Measurements from ENCODE around the gene KIN.

The KIN gene

GRCh38 chr10:7710446-7710845 is 77.3 kb downstream of the KIN start:
- CTCF ChIA-PET, result no interaction called here
- no peaks in the 10 kb centered on the region for H3K4me1 ChIP-seq (ENCODE audit: control insufficient read depth, insufficient read depth, low read length)
- POLR2A ChIA-PET, result no interaction called here

GRCh38 chr10:7708832-7709231 is 79.0 kb downstream of the KIN start:
- Histone ChIP-seq H3K4me1 (ENCODE audit: control insufficient read depth, insufficient read depth, low read length) (no peaks in the 10 kb centered on the region), H3K4me3 (ENCODE audit: low read depth, low read length) (no peak overlapping the region), H3K27ac (ENCODE audit: extremely low read depth, low read depth, low read length) (no peak overlapping the region), H3K36me3 (ENCODE audit: control insufficient read depth in 2 of 2, insufficient read depth in 1 of 2, low read length in 2 of 2) (no peaks in the 10 kb centered on the region), H3K9me3 (ENCODE audit: control insufficient read depth, insufficient read depth, low read depth, low read length) (no peaks in the 10 kb centered on the region)
- TF ChIP-seq GLI2 (tag by site-specific recombination; IDR thresholded peaks at IDR 0.05; ENCODE audit: borderline replicate concordance, low read depth) (no peak), HOXA7 (CRISPR knock-in tag; IDR thresholded peaks at IDR 0.05; ENCODE audit: borderline replicate concordance) (no peak), ZNF596 (tag by site-specific recombination; IDR thresholded peaks at IDR 0.05) (no peak), YY1 (tag by site-specific recombination; IDR thresholded peaks at IDR 0.05) (no peak), ZNF501 (tag by site-specific recombination; IDR thresholded peaks at IDR 0.05) (no peak), ZNF146 (tag by site-specific recombination; IDR thresholded peaks at IDR 0.05) (no peak), PATZ1 (tag by site-specific recombination; IDR thresholded peaks at IDR 0.05) (no peak), ZNF529 (tag by site-specific recombination; IDR thresholded peaks at IDR 0.05; ENCODE audit: insufficient replicate concordance) (no peak), ZNF157 (tag by site-specific recombination; IDR thresholded peaks at IDR 0.05) (no peak), ZNF280D (tag by site-specific recombination; IDR thresholded peaks at IDR 0.05) (no peak), ZNF473 (tag by site-specific recombination; IDR thresholded peaks at IDR 0.05) (no peak), ZNF555 (tag by site-specific recombination; conservative IDR thresholded peaks at IDR 0.05) (no peak), ZNF2 (tag by site-specific recombination; IDR thresholded peaks at IDR 0.05) (no peak)
- ChIA-PET POLR2A (interaction anchor here (0.6 kb wide), 1 partner anchor 163 kb away, joined by 4 read pairs; no protein-coding TSS in a partner anchor), CTCF (interaction anchor here (2.3 kb wide), 1 partner anchor 22 kb away, joined by 10 read pairs; no protein-coding TSS in a partner anchor)

More at GRCh38 chr10:7710446-7710845, 77.3 kb downstream of the KIN start:
- no peak overlapping the region for H3K4me3 ChIP-seq (ENCODE audit: low read depth, low read length)
- H3K36me3 ChIP-seq (ENCODE audit: control insufficient read depth in 2 of 2, insufficient read depth in 1 of 2, low read length in 2 of 2), result no peaks in the 10 kb centered on the region
- H3K9me3 ChIP-seq (ENCODE audit: control insufficient read depth, insufficient read depth, low read depth, low read length), result no peaks in the 10 kb centered on the region
- no peak overlapping the region for H3K27ac ChIP-seq (ENCODE audit: extremely low read depth, low read depth, low read length)
- TF ChIP-seq ZNF585B (tag by site-specific recombination; IDR thresholded peaks at IDR 0.05) (no peak), ZNF629 (tag by site-specific recombination; IDR thresholded peaks at IDR 0.05) (no peak), SCRT2 (tag by site-specific recombination; IDR thresholded peaks at IDR 0.05) (no peak), ZNF398 (tag by site-specific recombination; IDR thresholded peaks at IDR 0.05) (no peak), ZIC2 (tag by site-specific recombination; IDR thresholded peaks at IDR 0.05) (no peak), ZNF514 (tag by site-specific recombination; IDR thresholded peaks at IDR 0.05) (no peak), ATF2 (tag by site-specific recombination; IDR thresholded peaks at IDR 0.05; ENCODE audit: low read depth) (no peak), ZNF175 (tag by site-specific recombination; IDR thresholded peaks at IDR 0.05) (no peak), ZBTB8A (tag by site-specific recombination; IDR thresholded peaks at IDR 0.05) (no peak), ZNF48 (tag by site-specific recombination; IDR thresholded peaks at IDR 0.05) (no peak), ZNF214 (tag by site-specific recombination; IDR thresholded peaks at IDR 0.05; ENCODE audit: borderline replicate concordance) (no peak), ZNF354C (tag by site-specific recombination; IDR thresholded peaks at IDR 0.05; ENCODE audit: borderline replicate concordance, low read depth) (no peak), ZNF580 (tag by site-specific recombination; IDR thresholded peaks at IDR 0.05) (no peak)
